HG03135 (cell line): ENCODE data around the gene ARL4C.

Experiments used
- ATAC-seq: cut with Tn5 transposase; IDR thresholded peaks from one replicate; pipeline ENCODE4 v1.9.1; 2021; ENCODE audit warnings: mild to moderate bottlenecking, moderate library complexity; ENCODE audit not compliant: unreplicated experiment

The ARL4C gene

GRCh38 chr2:234448506-234449184 lies 48.2 kb downstream of the ARL4C start:
- no peak for ATAC-seq

GRCh38 chr2:234447963-234448362 lies 48.9 kb downstream of the ARL4C start:
- no peak for ATAC-seq

GRCh38 chr2:234447189-234447588 lies 49.7 kb downstream of the ARL4C start:
- no peak for ATAC-seq

DNA sequence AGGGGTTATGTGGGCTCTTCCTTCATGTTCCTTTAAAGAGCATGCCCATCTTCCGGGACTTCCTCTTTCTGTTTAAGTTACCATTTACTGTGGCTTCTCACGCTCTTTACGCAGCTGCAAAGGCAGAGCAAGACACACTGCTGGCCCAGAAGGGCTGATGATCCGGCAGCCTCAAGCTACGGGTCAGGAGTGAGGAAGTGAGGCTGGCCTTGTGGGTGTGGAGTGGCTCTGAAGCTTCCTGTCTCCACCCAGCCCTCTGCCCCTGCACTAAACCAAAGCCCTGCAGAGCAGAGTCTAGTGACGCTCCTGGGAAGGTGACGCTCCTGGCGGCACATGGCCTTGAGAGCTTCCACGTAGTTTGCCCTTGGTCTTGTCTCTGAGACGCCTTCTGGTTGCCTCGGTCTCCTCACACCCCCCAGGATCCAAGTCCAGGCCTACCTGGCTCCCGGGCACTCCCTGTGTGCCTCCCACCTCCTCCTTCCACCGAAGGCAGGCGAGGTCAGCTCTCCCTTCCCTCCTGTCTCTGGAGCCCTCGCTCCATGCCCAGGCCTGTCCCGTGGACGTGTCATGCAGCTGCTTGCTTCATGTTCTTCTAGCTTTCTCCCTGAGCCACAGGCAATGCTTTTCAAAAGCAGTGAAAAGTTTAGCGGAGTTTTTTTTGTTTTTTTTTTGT lies 50.3 kb downstream of the ARL4C start:
- ATAC-seq, result peak; percentile 97

GRCh38 chr2:234444893-234445292 lies 52.0 kb downstream of the ARL4C start:
- no peak for ATAC-seq

DNA sequence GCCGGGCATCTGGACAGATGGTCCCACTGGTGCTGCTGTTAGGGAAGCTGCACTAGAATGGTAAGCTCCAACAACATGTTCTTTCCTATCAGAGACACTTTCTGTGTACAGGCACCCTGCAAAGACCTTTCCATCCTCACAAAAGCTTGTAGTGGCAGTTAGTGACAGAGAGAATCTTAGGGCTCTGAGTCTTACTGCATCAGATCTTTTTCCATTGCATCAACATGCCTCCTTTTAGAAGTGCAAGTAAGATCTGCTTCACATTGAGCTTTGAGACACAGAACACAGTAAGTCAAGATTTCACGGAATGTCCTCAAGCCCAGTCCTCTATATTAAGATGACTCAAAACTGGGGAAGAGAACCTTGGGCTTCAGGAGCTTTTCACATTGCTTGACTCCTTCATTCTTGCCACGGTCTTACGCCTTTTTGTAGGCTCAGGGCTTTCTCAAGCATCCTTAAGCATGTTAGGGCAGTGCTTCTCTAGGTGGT lies 52.6 kb downstream of the ARL4C start:
- ATAC-seq, result no peak
